Measurements from ENCODE around the gene IMPA2. TPM values are rescaled to one million over a fixed set of nuclear protein-coding genes. Genes with fewer than 3 reads are reported as not detected.

Gene IMPA2
- total RNA-seq, 4 donors from 2014 or later: 112 to 385 (median 215) TPM

DNA sequence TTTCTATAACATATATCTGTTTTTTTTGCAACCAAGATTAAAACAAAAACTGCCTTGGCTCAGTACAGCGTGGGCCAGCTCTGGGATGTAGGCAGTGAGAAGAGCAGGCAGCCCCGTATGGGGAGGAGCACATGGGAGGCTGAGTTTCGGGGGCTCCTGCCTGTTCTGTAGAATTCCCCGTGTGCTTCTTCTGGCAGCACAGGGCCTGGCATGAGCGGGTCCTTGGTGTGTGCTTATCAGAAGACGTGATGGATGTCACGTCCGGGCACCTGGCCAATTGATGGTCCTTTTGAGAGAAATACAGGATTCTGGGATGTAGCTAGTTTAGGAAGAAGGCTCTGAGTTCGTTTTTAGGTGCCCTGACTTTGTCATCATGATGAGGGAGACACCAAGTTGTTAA is 16.2 kb downstream of the IMPA2 start:
- no peak overlapping the region for H3K4me3 ChIP-seq
- ATAC-seq: no peak
- 54 to 57% methylated on average over 2 to 8 of the region's 9 CpGs for WGBS, 2 donors (ENCODE audit: low coverage in 1 of 2)
- TF ChIP-seq, protein P1, sequence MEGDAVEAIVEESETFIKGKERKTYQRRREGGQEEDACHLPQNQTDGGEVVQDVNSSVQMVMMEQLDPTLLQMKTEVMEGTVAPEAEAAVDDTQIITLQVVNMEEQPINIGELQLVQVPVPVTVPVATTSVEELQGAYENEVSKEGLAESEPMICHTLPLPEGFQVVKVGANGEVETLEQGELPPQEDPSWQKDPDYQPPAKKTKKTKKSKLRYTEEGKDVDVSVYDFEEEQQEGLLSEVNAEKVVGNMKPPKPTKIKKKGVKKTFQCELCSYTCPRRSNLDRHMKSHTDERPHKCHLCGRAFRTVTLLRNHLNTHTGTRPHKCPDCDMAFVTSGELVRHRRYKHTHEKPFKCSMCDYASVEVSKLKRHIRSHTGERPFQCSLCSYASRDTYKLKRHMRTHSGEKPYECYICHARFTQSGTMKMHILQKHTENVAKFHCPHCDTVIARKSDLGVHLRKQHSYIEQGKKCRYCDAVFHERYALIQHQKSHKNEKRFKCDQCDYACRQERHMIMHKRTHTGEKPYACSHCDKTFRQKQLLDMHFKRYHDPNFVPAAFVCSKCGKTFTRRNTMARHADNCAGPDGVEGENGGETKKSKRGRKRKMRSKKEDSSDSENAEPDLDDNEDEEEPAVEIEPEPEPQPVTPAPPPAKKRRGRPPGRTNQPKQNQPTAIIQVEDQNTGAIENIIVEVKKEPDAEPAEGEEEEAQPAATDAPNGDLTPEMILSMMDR (IDR thresholded peaks at IDR 0.05): no peak
- TF ChIP-seq POLR2A (IDR thresholded peaks at IDR 0.05) (no peak), EP300 (IDR thresholded peaks at IDR 0.05) (no peak), POLR2AphosphoS5 (IDR thresholded peaks at IDR 0.05) (no peak)
- H3K9me3 ChIP-seq: no peaks in the 10 kb centered on the region
- no peaks in the 10 kb centered on the region for H3K27me3 ChIP-seq
- peak overlapping the region in 3 of 4 donors; percentile 25 to 76 (median 62) for H3K27ac ChIP-seq
- H3K36me3 ChIP-seq: peaks cover 0 to 35% of the 10 kb centered on the region in 2 donors
- H3K4me1 ChIP-seq: peaks cover 0 to 46% (median 27%) of the 10 kb centered on the region in 3 donors

DNA sequence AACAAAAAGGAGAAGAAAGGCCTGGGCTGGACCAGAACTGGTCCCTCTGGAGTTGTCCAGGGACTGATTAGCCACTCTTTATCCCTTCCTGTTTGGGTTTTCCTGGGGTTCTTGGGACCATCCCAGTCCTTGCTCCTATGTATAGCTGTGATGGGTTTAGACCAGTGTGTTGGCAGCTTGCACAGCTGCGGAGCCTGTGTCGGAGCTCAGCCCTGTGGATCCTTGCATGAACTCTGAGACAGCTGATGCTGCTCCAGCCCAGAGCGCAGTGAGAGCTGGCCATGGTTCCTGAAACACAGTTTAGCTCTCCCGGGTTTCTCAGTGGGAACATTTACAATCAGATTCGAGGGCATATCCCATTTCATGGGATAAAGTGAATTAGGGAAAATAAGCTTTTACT is 16.9 kb downstream of the IMPA2 start:
- Histone ChIP-seq H3K4me3 (no peak overlapping the region), H3K4me1 (peaks cover 0 to 46% (median 27%) of the 10 kb centered on the region in 3 donors), H3K36me3 (peaks cover 0 to 42% of the 10 kb centered on the region in 2 donors), H3K27ac (peak overlapping the region in 3 of 4 donors; percentile 25 to 76 (median 62)), H3K27me3 (no peaks in the 10 kb centered on the region), H3K9me3 (no peaks in the 10 kb centered on the region)
- WGBS, 2 donors (ENCODE audit: low coverage in 1 of 2): 7 to 28% methylated on average over 5 of the region's 5 CpGs
- TF ChIP-seq, protein P1 (IDR thresholded peaks at IDR 0.05): no peak
- TF ChIP-seq POLR2AphosphoS5 (IDR thresholded peaks at IDR 0.05): no peak
- TF ChIP-seq POLR2A (IDR thresholded peaks at IDR 0.05): no peak
- peak; percentile 35 for ATAC-seq

DNA sequence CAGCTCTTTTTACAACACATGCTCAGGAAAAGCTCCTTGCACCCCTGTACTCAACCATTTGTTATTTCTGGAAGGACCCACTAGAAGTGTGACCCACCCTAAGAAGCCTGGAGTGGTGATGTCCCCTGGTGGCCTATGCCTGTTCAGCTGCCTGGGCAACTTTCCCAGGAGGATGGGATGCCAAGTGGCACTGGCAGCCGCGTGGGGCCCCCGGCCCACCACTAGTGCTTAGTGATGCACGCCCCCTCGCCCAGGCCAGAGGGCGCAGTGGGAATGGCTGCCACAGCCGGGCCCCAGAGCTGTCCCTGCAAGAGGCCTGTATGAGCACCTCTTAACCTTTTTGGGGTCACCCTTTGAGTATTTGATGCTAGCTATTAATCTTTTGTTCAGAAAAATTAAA is 18.1 kb downstream of the IMPA2 start:
- no peak overlapping the region for H3K4me3 ChIP-seq
- peaks cover 0 to 53% of the 10 kb centered on the region in 2 donors for H3K36me3 ChIP-seq
- H3K9me3 ChIP-seq: no peaks in the 10 kb centered on the region
- peaks cover 0 to 40% (median 23%) of the 10 kb centered on the region in 3 donors for H3K4me1 ChIP-seq
- 80% methylated on average over 4 of the region's 7 CpGs; no CpG with 5 or more reads in 1 of the 2 donors for WGBS, 2 donors (ENCODE audit: low coverage in 1 of 2)
- H3K27ac ChIP-seq: no peak overlapping the region
- H3K27me3 ChIP-seq: no peaks in the 10 kb centered on the region
- ATAC-seq: no peak
- TF ChIP-seq, protein P1 (IDR thresholded peaks at IDR 0.05): no peak
- no peak for TF ChIP-seq POLR2A (IDR thresholded peaks at IDR 0.05)
- TF ChIP-seq POLR2AphosphoS5 (IDR thresholded peaks at IDR 0.05): no peak
- no peak for TF ChIP-seq EP300 (IDR thresholded peaks at IDR 0.05)

DNA sequence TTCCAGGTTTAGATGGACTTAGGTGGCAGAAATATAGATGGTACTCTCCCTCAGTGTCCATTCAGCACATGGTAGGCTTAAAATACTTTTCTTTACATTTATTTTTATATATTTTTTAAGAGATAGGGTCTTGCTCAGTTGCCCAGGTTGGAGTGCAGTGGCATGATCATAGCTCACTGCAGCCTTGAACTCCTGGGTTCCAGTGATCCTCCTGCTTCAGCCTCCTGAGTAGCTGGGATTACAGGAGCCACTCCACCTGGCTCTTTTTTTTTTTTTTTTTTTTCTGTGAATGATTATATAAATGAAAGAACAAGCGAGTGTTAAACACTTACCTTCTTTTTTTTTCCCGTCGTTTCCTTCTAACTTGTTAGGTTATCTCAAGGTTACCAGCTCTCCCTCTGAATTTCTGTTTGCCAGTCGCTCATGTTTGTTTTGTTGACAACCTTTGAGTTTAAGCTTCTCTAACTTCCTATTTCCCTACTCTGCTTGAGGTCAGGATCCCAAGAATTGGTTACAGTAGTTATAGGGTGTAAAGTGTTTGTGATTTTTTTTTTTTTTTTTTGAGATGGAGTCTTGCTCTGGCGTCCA is 18.9 kb downstream of the IMPA2 start:
- Histone ChIP-seq H3K27ac (no peak overlapping the region), H3K9me3 (no peaks in the 10 kb centered on the region), H3K4me1 (peaks cover 0 to 33% (median 16%) of the 10 kb centered on the region in 3 donors), H3K4me3 (no peak overlapping the region), H3K36me3 (peaks cover 0 to 60% of the 10 kb centered on the region in 2 donors), H3K27me3 (no peaks in the 10 kb centered on the region)
- no peak for ATAC-seq
- TF ChIP-seq, protein P1 (IDR thresholded peaks at IDR 0.05): no peak
- TF ChIP-seq POLR2A (IDR thresholded peaks at IDR 0.05): no peak
- WGBS, 2 donors (ENCODE audit: low coverage in 1 of 2): 85 to 93% methylated on average over 3 to 5 of the region's 5 CpGs

DNA sequence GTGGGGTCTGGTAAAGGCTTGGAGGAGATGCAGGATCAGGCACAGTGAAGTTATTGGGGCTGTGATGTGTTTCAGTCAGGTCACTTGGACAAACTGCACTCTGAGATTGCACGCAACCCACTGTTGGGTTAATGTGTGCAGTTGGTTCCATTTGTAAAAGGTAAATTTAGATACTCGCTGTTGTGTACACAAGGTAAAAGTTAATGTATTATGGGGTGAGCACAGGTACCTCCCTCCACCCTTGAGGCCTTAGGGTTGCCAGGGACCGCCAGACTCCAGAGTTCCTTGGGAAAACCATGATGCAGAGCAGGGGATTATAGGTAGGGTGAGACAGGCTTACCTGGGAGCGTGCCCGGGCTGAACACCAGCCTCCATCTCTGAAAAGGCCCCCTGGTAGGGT is 20.1 kb downstream of the IMPA2 start:
- Histone ChIP-seq H3K27me3 (no peaks in the 10 kb centered on the region), H3K9me3 (no peaks in the 10 kb centered on the region), H3K27ac (no peak overlapping the region), H3K36me3 (peaks cover 0 to 73% of the 10 kb centered on the region in 2 donors), H3K4me3 (no peak overlapping the region), H3K4me1 (peaks cover 0 to 21% (median 6%) of the 10 kb centered on the region in 3 donors)
- 90 to 100% methylated on average over 1 to 5 of the region's 5 CpGs for WGBS, 2 donors (ENCODE audit: low coverage in 1 of 2)
- ATAC-seq: no peak
- TF ChIP-seq, protein P1 (IDR thresholded peaks at IDR 0.05): no peak
- TF ChIP-seq EP300 (IDR thresholded peaks at IDR 0.05) (no peak), POLR2A (IDR thresholded peaks at IDR 0.05) (no peak), POLR2AphosphoS5 (IDR thresholded peaks at IDR 0.05) (no peak)

All from gastroesophageal sphincter (tissue), 4 donors.